ENCODE data around the gene SNX13. TPM values are rescaled to one million over a fixed set of nuclear protein-coding genes. Genes with fewer than 3 reads are reported as not detected.

Gene SNX13
- total and polyA plus RNA-seq, 9 of the 15 experiments (the other 6 are each of a cell fraction or from before 2014, with no cell fraction given) = 5.6 to 33.2 (median 25.4) TPM

DNA sequence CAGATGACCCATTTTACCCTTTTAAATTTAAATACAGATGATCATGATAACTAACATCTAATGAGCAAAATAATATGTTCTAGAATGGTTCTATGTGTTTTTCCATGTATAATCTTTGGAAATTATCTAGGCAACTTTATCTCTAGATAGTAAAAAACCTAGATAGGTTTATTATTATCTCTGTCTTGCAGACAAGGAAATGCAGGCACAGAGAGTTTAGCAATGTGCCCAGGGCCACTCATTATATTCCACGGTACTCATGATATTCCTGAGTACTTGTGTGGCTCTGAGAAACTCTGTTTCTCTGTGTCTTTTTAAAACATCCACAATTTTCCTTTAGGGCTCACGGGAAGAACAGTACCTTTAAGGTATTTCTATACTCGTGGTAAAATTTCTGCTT is 26.4 kb upstream of the SNX13 start (continued):
- TF ChIP-seq NFIX (CRISPR knock-in tag; IDR thresholded peaks at IDR 0.05; ENCODE audit: low read depth) (no peak), LARP7 (IDR thresholded peaks at IDR 0.05) (no peak)
- TF ChIP-seq, protein P1, sequence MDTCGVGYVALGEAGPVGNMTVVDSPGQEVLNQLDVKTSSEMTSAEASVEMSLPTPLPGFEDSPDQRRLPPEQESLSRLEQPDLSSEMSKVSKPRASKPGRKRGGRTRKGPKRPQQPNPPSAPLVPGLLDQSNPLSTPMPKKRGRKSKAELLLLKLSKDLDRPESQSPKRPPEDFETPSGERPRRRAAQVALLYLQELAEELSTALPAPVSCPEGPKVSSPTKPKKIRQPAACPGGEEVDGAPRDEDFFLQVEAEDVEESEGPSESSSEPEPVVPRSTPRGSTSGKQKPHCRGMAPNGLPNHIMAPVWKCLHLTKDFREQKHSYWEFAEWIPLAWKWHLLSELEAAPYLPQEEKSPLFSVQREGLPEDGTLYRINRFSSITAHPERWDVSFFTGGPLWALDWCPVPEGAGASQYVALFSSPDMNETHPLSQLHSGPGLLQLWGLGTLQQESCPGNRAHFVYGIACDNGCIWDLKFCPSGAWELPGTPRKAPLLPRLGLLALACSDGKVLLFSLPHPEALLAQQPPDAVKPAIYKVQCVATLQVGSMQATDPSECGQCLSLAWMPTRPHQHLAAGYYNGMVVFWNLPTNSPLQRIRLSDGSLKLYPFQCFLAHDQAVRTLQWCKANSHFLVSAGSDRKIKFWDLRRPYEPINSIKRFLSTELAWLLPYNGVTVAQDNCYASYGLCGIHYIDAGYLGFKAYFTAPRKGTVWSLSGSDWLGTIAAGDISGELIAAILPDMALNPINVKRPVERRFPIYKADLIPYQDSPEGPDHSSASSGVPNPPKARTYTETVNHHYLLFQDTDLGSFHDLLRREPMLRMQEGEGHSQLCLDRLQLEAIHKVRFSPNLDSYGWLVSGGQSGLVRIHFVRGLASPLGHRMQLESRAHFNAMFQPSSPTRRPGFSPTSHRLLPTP (IDR thresholded peaks at IDR 0.05; ENCODE audit: borderline replicate concordance, extremely low read depth, insufficient read length) = no peak
- TF ChIP-seq, protein P2, sequence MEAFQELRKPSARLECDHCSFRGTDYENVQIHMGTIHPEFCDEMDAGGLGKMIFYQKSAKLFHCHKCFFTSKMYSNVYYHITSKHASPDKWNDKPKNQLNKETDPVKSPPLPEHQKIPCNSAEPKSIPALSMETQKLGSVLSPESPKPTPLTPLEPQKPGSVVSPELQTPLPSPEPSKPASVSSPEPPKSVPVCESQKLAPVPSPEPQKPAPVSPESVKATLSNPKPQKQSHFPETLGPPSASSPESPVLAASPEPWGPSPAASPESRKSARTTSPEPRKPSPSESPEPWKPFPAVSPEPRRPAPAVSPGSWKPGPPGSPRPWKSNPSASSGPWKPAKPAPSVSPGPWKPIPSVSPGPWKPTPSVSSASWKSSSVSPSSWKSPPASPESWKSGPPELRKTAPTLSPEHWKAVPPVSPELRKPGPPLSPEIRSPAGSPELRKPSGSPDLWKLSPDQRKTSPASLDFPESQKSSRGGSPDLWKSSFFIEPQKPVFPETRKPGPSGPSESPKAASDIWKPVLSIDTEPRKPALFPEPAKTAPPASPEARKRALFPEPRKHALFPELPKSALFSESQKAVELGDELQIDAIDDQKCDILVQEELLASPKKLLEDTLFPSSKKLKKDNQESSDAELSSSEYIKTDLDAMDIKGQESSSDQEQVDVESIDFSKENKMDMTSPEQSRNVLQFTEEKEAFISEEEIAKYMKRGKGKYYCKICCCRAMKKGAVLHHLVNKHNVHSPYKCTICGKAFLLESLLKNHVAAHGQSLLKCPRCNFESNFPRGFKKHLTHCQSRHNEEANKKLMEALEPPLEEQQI (IDR thresholded peaks at IDR 0.05) = no peak

DNA sequence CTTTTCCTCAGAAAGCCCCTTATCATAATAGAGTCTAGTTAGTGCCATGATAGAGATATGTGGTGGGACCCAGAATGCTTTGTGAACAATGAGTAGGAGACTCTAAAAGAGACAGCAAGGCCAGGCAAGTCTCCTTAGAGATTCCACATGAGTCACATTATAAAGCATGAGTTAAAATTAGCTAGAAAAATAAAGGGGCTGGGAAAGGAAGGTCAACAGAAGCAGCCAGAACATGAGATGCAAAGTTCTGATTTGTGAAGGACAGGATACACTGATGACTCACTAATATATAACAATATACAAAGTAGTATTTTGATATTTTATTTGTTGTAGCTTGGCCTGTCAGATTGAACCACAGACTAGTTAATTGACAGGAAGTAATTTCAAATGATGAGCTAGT is 25.3 kb upstream of the SNX13 start:
- intact Hi-C loops (cut with micrococcal nuclease) = no loop called here
- Histone ChIP-seq H3K9ac (ENCODE audit: insufficient read depth in 1 of 2, low read depth in 2 of 2, low read length in 2 of 2) (no peak overlapping the region), H3K9me1 (ENCODE audit: control insufficient read depth, insufficient read depth, low read length) (no peaks in the 10 kb centered on the region), H4K20me1 (replicated peaks; ENCODE audit: control insufficient read depth, insufficient read depth, low read length) (no peaks in the 10 kb centered on the region), H2AFZ (ENCODE audit: low read depth, low read length) (no peak overlapping the region), H3K27ac (ENCODE audit: extremely low read depth, low read depth, low read length) (no peak overlapping the region), H3K4me1 (replicated peaks in 1 of 2; ENCODE audit: control insufficient read depth in 2 of 2, insufficient read depth in 2 of 2, low read length in 2 of 2) (no peaks in the 10 kb centered on the region), H3K9me3 (replicated peaks; ENCODE audit: control insufficient read depth, insufficient read depth, low read depth, low read length) (no peaks in the 10 kb centered on the region), H3K27me3 (ENCODE audit: control insufficient read depth in 2 of 2, insufficient read depth in 2 of 2, low read length in 2 of 2) (peaks cover 7 to 10% of the 10 kb centered on the region in 2 experiments; a peak in 4 of 5 replicates), H3K36me3 (ENCODE audit: control insufficient read depth, insufficient read depth, low read length) (no peaks in the 10 kb centered on the region), H3K4me2 (ENCODE audit: insufficient read depth, low read length) (no peak overlapping the region), H3K79me2 (ENCODE audit: control insufficient read depth, insufficient read depth, low read length) (no peaks in the 10 kb centered on the region), H3K4me3 (no peak overlapping the region)
- DNase-seq (ENCODE audit: extremely low read depth in 1 of 4, low spot score in 3 of 4) (no peak), FAIRE-seq (no peak), ATAC-seq (no peak)
- ChIA-PET CTCF (ENCODE audit: low intra/inter-chr PET ratio) (no interaction called here), POLR2A (interaction anchor here (1.2 kb wide), 1 partner anchor 29 kb away, joined by 3 read pairs; no protein-coding TSS in a partner anchor)
- BruUV-seq (replicated peaks) = no TSS peak
- in situ Hi-C loops (cut with MboI) = no loop called here
- TF ChIP-seq MTF1 (CRISPR knock-in tag; IDR thresholded peaks at IDR 0.05; ENCODE audit: borderline replicate concordance) (no peak), BRF1 (IDR thresholded peaks at IDR 0.05; ENCODE audit: borderline replicate concordance, extremely low read depth, insufficient read length) (no peak), ZNF41 (CRISPR knock-in tag; conservative IDR thresholded peaks at IDR 0.05) (no peak), ZNF253 (CRISPR knock-in tag; conservative IDR thresholded peaks at IDR 0.05) (no peak), POLR2AphosphoS5 (IDR thresholded peaks at IDR 0.05; ENCODE audit: control insufficient read depth, insufficient read depth, low read depth, low read length) (no peak)
- TF ChIP-seq, protein P3, sequence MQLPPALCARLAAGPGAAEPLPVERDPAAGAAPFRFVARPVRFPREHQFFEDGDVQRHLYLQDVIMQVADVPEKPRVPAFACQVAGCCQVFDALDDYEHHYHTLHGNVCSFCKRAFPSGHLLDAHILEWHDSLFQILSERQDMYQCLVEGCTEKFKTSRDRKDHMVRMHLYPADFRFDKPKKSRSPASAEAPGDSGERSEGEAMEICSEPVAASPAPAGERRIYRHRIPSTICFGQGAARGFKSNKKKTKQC (CRISPR knock-in tag; IDR thresholded peaks at IDR 0.05) = no peak

Measured in K562 (cell line).